ENCODE results near the gene SEC23IP. TPM values are rescaled to one million over a fixed set of nuclear protein-coding genes. Genes with fewer than 3 reads are reported as not detected.

The SEC23IP gene
- total RNA-seq, 1 donor from 2014 or later: 39.2 TPM

DNA sequence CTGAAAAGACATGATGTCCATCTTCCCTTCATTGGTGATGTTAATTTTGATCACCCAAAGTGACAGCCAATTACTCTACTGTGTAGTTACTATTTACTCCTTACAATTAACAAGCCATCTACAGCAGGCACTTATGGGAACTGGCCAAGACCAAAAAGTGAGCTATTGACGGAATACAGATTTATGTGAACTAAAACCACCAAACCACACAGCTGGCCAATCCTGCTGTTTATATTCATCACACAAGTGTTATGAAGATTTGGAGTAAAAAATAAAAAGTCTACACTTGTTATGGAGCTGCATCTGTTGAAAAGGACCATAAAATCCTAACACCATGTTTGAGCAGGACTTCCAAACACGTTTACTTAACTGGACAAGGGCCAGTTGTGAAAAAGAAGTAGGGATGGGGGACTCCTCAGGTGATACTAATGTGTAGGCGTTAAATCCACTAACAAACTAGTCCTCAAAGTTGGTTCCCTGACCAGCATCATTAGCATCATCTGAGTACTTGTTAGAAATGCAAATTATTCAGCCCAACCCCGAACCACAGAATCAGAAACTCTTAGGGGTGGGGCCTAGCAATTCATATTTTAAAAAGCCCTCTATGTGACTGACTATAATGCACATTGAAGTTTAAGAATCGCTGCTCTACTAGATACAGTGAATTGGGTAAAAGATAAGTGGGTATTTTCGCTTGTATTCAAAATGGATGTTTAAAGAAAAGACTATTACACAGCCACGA is 31.5 kb upstream of the SEC23IP start:
- Mint-ChIP-seq H3K9me3 (peaks cover 19% of the 10 kb centered on the region), H3K27me3 (ENCODE audit: insufficient read depth, low read depth) (no peaks in the 10 kb centered on the region), H3K27ac (no peak overlapping the region), H3K36me3 (peaks cover 31% of the 10 kb centered on the region), H3K4me3 (no peak overlapping the region), H3K4me1 (peaks cover 8% of the 10 kb centered on the region)
- Histone ChIP-seq H3F3A (ENCODE audit: low read depth) (peaks cover 22% of the 10 kb centered on the region), H3K9me3 (ENCODE audit: low read depth) (peaks cover 12% of the 10 kb centered on the region), H3K9ac (peak overlapping the region; percentile 23), H3K4me3 (no peak overlapping the region), H3K79me2 (ENCODE audit: low read depth) (peaks cover 94% of the 10 kb centered on the region), H3K4me1 (no peaks in the 10 kb centered on the region), H3K36me3 (peaks cover 18% of the 10 kb centered on the region), H2AFZ (replicated peaks) (no peak overlapping the region), H3K4me2 (no peak overlapping the region), H4K20me1 (ENCODE audit: low read depth) (peaks cover 43% of the 10 kb centered on the region), H3K27me3 (no peaks in the 10 kb centered on the region), H3K27ac (no peak overlapping the region)
- DNase-seq (ENCODE audit: low spot score): no peak
- TF ChIP-seq EZH2 (IDR thresholded peaks at IDR 0.05): no peak
- TF ChIP-seq EZH2phosphoT487 (IDR thresholded peaks at IDR 0.05): no peak
- no peak for TF ChIP-seq CTCF (IDR thresholded peaks at IDR 0.05)

DNA sequence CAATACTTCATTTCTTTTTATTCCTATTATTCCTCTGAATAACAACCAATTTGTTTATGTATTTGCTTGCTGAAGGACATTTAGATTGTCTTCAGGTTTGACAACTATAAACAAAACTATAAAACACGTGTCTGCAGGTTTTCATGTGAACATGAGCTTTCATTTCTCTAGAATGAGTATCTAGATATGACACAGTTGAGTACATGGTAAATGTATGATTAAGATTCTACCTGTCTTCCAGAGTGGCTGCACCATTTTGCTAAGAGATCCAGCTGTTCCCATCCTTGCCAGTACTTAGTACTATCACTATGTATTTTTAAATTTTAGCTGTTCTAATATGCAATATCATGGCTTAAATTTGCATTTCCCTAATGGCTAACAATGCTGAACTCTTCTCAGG is 30.0 kb upstream of the SEC23IP start:
- Mint-ChIP-seq H3K4me3 (no peak overlapping the region), H3K27me3 (ENCODE audit: insufficient read depth, low read depth) (no peaks in the 10 kb centered on the region), H3K27ac (no peak overlapping the region), H3K36me3 (peaks cover 33% of the 10 kb centered on the region), H3K4me1 (peaks cover 8% of the 10 kb centered on the region), H3K9me3 (peaks cover 26% of the 10 kb centered on the region)
- peaks cover 43% of the 10 kb centered on the region for H4K20me1 ChIP-seq (ENCODE audit: low read depth)
- H3K27ac ChIP-seq: no peak overlapping the region
- no peak overlapping the region for H3K4me2 ChIP-seq
- no peak overlapping the region for H2AFZ ChIP-seq (replicated peaks)
- DNase-seq (ENCODE audit: low spot score): no peak
- H3K4me1 ChIP-seq: no peaks in the 10 kb centered on the region
- peaks cover 100% of the 10 kb centered on the region for H3K79me2 ChIP-seq (ENCODE audit: low read depth)
- no peaks in the 10 kb centered on the region for H3K27me3 ChIP-seq
- no peak overlapping the region for H3K4me3 ChIP-seq
- H3K9ac ChIP-seq: no peak overlapping the region
- TF ChIP-seq EZH2phosphoT487 (IDR thresholded peaks at IDR 0.05): no peak
- TF ChIP-seq EZH2 (IDR thresholded peaks at IDR 0.05): no peak
- no peak for TF ChIP-seq CTCF (IDR thresholded peaks at IDR 0.05)
- peaks cover 22% of the 10 kb centered on the region for H3F3A ChIP-seq (ENCODE audit: low read depth)
- peaks cover 13% of the 10 kb centered on the region for H3K36me3 ChIP-seq
- peaks cover 12% of the 10 kb centered on the region for H3K9me3 ChIP-seq (ENCODE audit: low read depth)

DNA sequence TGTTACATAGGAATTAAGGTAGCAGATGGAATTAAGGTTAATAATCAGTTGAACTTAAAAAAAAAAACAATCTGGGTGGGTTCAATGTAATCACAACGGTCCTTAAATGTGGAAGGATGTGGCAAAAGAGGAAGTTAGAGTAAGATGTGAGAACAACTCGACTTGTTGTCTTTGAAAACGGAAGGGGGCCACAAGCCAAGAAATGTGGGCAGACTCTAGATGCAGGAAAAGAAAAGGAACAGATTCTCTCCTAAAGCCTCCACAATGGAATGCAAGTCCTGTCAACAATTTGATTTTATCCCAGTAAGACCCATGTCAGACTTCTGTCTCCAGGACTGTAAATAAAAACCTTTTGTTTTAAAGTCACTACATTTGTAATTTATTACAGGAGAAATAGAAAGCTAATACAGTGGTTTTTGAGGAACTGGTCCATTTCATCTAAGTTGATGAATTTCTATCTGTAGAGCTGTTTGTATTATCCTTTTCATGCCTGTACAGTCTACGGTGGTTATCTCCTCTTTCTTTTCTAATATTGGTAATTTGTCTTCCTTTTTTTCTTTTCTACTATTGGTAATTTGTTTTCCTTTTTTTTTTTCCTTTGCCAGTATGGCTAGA is 28.5 kb upstream of the SEC23IP start:
- peaks cover 55% of the 10 kb centered on the region for H4K20me1 ChIP-seq (ENCODE audit: low read depth)
- H3K36me3 ChIP-seq: peaks cover 12% of the 10 kb centered on the region
- Mint-ChIP-seq H3K9me3 (peaks cover 31% of the 10 kb centered on the region), H3K36me3 (peaks cover 38% of the 10 kb centered on the region), H3K4me3 (no peak overlapping the region), H3K27ac (no peak overlapping the region), H3K4me1 (peaks cover 14% of the 10 kb centered on the region), H3K27me3 (ENCODE audit: insufficient read depth, low read depth) (no peaks in the 10 kb centered on the region)
- H3K27ac ChIP-seq: no peak overlapping the region
- H3K9me3 ChIP-seq (ENCODE audit: low read depth): peaks cover 12% of the 10 kb centered on the region
- DNase-seq (ENCODE audit: low spot score): no peak
- no peak overlapping the region for H3K9ac ChIP-seq
- no peak overlapping the region for H3K4me2 ChIP-seq
- H3K79me2 ChIP-seq (ENCODE audit: low read depth): peaks cover 100% of the 10 kb centered on the region
- no peak overlapping the region for H2AFZ ChIP-seq (replicated peaks)
- no peak overlapping the region for H3K4me3 ChIP-seq
- no peaks in the 10 kb centered on the region for H3K4me1 ChIP-seq
- no peaks in the 10 kb centered on the region for H3K27me3 ChIP-seq
- H3F3A ChIP-seq (ENCODE audit: low read depth): peaks cover 22% of the 10 kb centered on the region
- TF ChIP-seq EZH2 (IDR thresholded peaks at IDR 0.05) (no peak), CTCF (IDR thresholded peaks at IDR 0.05) (no peak), EZH2phosphoT487 (IDR thresholded peaks at IDR 0.05) (no peak)
